Astrocyte of the cerebellum (primary cell): ENCODE results near the gene SMG7.

Source experiments
- DNase-seq: peaks from one replicate; pipeline ENCODE4 v3.0.0-alpha.2; 2011; ENCODE audit warnings: low read depth
- H3K4me3 ChIP-seq: 2 replicates; pipeline ENCODE4 v1.5.1; 2011; ENCODE audit warnings: mild to moderate bottlenecking, low read depth, low read length, moderate library complexity
- in situ Hi-C: cut with HindIII; loops from 2 replicates; pipeline ENCODE4 v1.10.0; 2017; ENCODE audit warnings: low sequenced_read_pairs
- TF ChIP-seq, protein P1 (sequence below): IDR thresholded peaks from 2 replicates; pipeline ENCODE4 v1.5.1; 2012; ENCODE audit warnings: low read length, low read depth, moderate library complexity, mild to moderate bottlenecking; ENCODE audit errors: missing control alignments

Gene SMG7

DNA sequence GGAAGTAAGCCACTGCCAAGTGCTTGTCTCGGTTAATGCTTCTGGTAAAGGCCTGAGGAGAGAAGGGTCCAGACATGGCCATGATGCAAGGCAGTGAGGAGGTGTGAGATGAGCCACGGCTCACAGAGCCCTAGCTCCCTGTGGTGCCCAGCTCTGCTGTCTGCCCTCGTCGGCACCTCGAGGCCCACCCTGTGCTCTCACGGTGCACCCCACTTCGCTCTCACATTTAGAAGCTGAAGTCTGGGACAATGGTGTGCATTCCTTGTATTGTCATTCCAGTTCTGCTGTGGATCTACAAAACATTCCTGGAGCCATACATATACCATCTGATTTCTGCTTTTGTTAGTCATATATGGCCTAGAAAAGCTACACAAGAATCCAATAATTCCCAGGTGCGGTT lies 114.6 kb downstream of the SMG7 start:
- no peak overlapping the region for H3K4me3 ChIP-seq
- in situ Hi-C loops = no loop called here
- TF ChIP-seq, protein P1, sequence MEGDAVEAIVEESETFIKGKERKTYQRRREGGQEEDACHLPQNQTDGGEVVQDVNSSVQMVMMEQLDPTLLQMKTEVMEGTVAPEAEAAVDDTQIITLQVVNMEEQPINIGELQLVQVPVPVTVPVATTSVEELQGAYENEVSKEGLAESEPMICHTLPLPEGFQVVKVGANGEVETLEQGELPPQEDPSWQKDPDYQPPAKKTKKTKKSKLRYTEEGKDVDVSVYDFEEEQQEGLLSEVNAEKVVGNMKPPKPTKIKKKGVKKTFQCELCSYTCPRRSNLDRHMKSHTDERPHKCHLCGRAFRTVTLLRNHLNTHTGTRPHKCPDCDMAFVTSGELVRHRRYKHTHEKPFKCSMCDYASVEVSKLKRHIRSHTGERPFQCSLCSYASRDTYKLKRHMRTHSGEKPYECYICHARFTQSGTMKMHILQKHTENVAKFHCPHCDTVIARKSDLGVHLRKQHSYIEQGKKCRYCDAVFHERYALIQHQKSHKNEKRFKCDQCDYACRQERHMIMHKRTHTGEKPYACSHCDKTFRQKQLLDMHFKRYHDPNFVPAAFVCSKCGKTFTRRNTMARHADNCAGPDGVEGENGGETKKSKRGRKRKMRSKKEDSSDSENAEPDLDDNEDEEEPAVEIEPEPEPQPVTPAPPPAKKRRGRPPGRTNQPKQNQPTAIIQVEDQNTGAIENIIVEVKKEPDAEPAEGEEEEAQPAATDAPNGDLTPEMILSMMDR = no peak
- DNase-seq = no peak

DNA sequence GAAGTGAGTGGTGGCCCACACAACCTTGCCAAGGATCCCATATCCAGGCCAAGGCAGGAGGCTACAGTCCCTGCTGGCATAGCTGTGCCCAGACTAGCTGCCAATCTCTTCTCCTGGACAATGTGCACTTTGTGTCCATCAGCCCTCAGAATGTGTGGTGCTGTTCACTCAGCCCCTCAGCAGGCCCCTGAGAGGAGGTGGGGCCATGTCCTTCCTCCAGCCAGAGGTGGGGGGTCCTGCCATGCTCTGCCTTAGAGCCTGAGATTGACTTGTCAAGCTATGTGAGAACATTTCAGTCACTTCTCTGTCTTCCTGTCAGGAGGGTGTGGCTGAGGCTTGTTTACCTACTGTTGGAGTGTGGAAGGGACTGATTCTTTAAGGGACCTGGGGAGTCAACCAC lies 116.5 kb downstream of the SMG7 start:
- H3K4me3 ChIP-seq = no peak overlapping the region
- DNase-seq = no peak
- in situ Hi-C loops = no loop called here
- TF ChIP-seq, protein P1 = no peak

DNA sequence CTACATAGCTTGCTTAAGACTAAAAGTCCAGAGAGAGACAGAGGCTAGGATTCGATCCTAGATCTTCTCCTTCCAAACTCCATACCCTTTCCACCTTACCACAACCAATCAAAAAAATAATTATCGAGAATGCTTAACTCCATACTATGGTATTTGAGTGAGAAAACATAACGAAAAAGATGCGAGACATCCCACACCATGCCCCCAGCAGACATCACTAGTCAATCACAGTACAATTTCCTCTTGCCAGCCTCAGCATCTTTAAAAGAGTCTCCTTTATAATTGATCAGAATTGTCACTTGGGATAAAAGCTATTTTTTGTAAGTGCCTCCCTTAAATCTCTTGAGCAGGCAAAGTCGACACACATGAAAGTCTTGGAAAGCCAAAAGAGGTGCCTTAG lies 117.1 kb downstream of the SMG7 start:
- in situ Hi-C loops = no loop called here
- TF ChIP-seq, protein P1 = no peak
- no peak overlapping the region for H3K4me3 ChIP-seq
- DNase-seq = no peak

DNA sequence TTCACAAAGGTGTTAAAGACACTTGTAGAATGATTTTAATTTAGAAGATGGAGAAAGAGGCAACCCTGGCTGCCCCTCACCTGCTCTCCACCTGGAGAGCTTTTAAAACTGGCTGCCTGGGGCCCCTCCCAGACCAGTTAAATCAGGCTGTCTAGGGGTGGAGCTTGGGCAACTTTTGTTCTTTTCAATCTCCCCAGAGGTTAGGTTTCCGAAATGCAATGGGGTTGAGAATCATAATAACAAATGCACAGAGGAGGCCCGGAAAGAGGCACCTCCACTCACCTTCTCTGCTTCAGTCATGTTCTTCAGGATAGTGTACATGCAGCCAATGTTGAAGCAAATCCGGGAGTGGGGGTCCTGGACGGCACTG lies 117.6 kb downstream of the SMG7 start:
- TF ChIP-seq, protein P1 = no peak
- in situ Hi-C loops = no loop called here
- no peak for DNase-seq
- H3K4me3 ChIP-seq = no peak overlapping the region

GRCh38 chr1:183590244-183591191 lies 118.2 kb downstream of the SMG7 start, which contains the start of gene NCF2:
Gene NCF2, minus strand, starts transcription at chr1:183590459. Its CDS starts 130 bp downstream, at chr1:183590329.
- TF ChIP-seq, protein P1 = no peak
- in situ Hi-C loops = no loop called here
- DNase-seq = no peak
- H3K4me3 ChIP-seq = no peak within 1 kb of the TSS

DNA sequence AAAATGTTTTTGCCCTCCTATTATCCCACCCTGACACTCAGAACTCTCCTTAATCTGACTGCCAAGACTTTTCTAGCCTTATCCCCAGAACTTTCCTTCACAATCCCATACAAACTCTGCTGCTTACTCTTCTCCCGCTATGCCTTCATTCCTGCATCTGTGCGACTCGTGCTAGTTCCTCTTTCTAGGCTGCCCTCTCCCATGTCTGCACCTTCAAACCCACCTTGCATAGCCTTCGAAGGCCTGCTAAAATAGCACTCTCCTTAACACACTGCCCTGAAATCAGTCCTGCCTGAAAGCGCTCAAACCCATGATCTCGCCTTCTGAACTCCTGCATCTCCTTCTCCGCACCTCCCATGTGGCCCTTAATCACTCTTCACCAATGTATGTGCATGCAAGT lies 120.4 kb downstream of the SMG7 start:
- H3K4me3 ChIP-seq = no peak overlapping the region
- in situ Hi-C loops = no loop called here
- DNase-seq = no peak
- TF ChIP-seq, protein P1 = no peak
